ENCODE measurements around the gene ALMS1.

DNA sequence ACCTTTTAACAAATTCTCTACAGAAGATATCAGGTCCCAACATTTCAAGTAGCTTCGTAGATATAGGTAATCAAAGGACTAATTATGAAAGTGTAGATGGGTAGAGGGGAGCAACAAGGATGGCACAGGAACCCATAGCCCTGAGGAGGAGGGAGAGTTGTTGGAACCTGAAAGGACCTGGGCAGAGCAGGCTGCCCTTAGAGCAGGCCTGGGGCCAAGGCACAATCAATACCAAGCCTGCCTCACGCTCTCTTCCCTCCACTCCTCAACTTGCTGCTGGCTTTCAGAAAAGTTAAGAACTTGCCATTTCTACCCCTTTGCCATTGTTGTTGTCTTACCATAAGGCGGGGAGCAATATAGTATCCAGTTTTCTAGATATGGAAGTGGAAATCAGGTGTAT, 266.7 kb downstream of the ALMS1 start:
- TF ChIP-seq, protein P1, sequence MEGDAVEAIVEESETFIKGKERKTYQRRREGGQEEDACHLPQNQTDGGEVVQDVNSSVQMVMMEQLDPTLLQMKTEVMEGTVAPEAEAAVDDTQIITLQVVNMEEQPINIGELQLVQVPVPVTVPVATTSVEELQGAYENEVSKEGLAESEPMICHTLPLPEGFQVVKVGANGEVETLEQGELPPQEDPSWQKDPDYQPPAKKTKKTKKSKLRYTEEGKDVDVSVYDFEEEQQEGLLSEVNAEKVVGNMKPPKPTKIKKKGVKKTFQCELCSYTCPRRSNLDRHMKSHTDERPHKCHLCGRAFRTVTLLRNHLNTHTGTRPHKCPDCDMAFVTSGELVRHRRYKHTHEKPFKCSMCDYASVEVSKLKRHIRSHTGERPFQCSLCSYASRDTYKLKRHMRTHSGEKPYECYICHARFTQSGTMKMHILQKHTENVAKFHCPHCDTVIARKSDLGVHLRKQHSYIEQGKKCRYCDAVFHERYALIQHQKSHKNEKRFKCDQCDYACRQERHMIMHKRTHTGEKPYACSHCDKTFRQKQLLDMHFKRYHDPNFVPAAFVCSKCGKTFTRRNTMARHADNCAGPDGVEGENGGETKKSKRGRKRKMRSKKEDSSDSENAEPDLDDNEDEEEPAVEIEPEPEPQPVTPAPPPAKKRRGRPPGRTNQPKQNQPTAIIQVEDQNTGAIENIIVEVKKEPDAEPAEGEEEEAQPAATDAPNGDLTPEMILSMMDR (IDR thresholded peaks at IDR 0.05), result no peak
- TF ChIP-seq EP300 (IDR thresholded peaks at IDR 0.05), result no peak
- TF ChIP-seq POLR2AphosphoS5 (IDR thresholded peaks at IDR 0.05), result no peak
- TF ChIP-seq POLR2A (IDR thresholded peaks at IDR 0.05), result no peak
